OCI-LY7 (cell line): Measurements from ENCODE around the gene CCT5.

Experiments used
- EZH2phosphoT487 ChIP-seq: fragments of 200-600 bp; sonication (generic); IDR thresholded peaks from 2 replicates; pipeline ENCODE4 v1.6.1; 2018; ENCODE audit warnings: low read depth, borderline replicate concordance, mild to moderate bottlenecking, mixed run types, antibody characterized with exemption, low read length, moderate library complexity, mixed read lengths
- TF ChIP-seq, protein P1 (sequence below): fragments of 200-600 bp; sonication (generic); conservative IDR thresholded peaks from 2 replicates; pipeline ENCODE4 v1.5.1; 2014; ENCODE audit warnings: mild to moderate bottlenecking, antibody characterized with exemption, low read length, moderate library complexity, mixed read lengths

DNA sequence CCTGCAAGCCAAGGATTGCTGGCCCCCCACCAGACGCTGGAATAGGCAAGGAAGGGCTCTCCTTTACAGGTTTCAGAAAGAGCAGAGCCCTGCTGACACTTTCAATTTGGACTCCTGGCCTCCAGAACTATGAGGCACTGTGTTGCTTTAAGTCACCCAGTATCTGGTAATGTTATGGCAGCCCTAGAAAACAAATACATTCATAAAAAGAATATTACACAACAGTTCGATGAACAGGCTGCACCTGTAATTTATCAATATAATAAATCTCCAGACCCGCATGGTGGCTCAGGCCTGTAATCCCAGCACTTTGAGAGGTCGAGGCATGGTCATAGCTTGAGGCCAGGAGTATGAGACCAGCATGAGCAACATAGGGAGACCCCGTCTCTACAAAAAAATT, 50.2 kb downstream of the CCT5 start:
- TF ChIP-seq, protein P1, sequence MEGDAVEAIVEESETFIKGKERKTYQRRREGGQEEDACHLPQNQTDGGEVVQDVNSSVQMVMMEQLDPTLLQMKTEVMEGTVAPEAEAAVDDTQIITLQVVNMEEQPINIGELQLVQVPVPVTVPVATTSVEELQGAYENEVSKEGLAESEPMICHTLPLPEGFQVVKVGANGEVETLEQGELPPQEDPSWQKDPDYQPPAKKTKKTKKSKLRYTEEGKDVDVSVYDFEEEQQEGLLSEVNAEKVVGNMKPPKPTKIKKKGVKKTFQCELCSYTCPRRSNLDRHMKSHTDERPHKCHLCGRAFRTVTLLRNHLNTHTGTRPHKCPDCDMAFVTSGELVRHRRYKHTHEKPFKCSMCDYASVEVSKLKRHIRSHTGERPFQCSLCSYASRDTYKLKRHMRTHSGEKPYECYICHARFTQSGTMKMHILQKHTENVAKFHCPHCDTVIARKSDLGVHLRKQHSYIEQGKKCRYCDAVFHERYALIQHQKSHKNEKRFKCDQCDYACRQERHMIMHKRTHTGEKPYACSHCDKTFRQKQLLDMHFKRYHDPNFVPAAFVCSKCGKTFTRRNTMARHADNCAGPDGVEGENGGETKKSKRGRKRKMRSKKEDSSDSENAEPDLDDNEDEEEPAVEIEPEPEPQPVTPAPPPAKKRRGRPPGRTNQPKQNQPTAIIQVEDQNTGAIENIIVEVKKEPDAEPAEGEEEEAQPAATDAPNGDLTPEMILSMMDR: no peak
- TF ChIP-seq EZH2phosphoT487: no peak
